Stimulated activated CD4-positive, alpha-beta T cell treated with anti-CD3 and anti-CD28 coated beads, Interleukin-2, amount 100 ng/mL, for 4 hours (primary cell): ENCODE data around the gene ZSCAN20.

Experiments
- DNase-seq: peaks from one replicate; pipeline ENCODE4 v3.0.0-alpha.2; 2020; ENCODE audit warnings: low read depth

Gene ZSCAN20

DNA sequence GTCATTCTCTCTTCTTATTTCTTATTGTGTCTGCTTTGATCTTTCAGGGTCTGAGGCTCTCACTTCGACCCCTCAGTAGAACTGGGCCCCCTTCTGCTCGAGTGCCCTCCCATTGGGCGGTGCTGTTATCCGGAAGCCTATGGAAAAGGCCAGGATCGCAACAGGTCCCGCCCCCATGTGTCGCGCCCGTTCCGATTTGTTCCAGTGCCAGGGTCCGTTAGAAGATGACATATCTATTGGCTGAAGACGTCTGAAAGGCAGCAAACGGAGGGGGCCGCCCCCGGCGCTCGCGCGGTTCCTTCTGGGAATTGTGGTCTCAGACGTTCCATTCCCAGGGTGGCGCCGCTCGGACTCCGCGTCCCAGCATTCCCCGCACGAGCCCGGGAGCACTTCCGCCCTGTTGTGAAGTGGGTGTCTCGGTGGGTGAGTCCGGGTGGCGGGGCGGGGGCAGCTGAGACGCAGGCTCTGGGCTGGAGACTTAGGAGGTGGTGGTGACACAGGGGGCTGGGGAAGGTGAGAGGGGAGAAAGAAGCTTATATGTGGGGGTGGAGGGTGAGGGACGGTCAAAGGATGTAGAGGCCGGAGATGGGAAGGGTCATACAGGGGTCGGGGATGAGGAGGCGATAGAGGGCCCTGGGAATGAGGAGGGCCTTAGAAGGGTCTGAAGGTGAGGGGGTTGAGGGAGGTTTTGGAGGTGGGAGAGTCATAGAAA, at the start of gene ZSCAN20:
Gene ZSCAN20, plus strand, starts transcription at position 377 of the 712 bp plus-strand sequence. CDS start 6,644 bp downstream, outside the sequence.
- DNase-seq, result peak; percentile 77

DNA sequence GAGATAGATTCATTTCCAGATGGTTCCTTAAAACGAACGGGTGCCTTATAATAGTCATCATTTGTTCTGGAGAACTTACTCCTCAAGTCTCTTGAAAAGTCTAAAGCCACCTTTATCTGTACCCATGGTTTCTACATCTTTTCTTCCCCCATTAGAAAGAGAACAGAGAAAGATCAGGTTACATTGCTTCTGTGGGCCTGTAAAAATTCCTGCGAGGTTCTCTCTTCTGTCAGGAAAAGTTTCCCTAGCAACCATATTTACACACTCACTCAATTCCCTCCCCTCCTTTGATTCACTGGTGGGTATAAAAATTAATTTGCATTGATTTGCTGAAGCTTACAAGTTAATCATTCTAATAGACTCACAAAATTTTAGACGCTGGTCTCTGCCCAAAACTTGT, 48.2 kb upstream of the ZSCAN20 start:
- DNase-seq, result no peak

DNA sequence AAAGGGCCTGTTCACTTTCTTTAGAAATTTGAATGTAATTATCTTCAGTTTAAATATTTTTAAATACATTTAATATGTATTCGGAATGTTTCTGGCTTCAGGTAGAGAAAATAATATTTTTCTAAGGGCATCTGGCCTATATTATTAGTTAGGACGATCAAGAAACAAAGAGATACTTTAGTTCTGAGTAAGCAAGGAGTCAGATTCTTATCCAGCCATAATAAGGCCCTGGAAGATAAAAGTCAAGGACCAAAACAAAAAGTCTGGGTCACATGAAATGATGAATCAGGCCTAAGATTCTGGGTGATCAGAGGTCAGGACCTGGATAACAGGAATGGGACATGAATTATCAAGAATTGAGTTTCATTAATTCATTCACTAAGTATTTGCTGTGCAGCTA, 47.8 kb upstream of the ZSCAN20 start:
- DNase-seq, result no peak

DNA sequence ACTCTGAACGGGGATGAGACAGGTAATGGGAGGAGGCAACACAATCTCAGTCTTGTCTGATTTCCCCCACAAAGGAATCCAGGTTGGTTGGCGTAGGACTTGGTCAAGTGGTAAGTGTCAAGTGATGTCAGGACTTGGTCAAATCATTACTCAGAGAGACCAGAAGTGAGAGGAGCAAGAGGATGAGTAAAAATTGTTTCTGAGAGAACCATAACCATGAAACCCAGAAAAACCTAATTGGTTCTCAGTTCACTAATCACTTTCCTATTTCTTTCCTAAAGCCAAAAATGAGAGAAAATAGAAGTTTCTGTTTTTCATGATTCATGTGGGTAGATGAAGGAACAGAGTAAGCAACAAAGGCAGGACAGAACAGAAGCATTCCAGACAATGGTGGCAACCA, 46.5 kb upstream of the ZSCAN20 start:
- DNase-seq, result no peak

DNA sequence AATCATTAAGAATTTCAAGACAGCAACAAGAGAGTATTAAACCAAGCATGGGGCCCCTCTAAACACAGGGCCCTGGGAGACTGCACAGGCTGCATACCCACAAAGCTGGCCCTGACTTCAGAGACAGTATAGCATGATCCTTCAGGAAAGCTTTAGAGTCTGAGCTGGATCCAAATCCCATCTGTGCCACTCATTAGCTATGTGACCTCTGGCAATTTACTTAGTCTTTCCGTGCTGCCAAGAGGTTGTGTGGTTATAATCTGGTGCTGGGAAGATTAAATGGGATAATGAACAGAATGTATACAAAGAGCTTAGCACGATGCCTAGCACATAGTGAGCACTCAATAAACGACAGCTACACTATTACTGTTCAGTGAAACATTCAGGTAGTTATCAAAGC, 45.5 kb upstream of the ZSCAN20 start:
- DNase-seq, result no peak

DNA sequence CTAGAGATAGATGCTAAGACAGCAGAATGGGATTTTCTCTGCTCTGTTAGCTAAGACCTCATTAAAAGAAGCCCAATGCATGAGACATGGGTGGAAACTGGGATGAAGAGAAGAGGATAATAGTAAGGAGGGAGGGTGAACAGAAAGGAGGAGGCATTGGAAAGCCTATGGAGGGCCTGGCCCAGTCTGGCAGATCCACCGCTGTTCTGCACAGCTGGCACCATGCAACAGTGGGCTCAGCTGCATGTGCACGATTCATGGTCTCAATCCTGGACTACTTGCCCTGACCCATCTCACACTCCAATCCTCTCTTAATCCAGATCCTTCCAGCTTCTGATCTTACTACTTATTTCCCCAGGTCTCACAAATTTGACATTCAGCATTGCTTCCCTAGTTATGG, 43.8 kb upstream of the ZSCAN20 start:
- DNase-seq, result no peak

DNA sequence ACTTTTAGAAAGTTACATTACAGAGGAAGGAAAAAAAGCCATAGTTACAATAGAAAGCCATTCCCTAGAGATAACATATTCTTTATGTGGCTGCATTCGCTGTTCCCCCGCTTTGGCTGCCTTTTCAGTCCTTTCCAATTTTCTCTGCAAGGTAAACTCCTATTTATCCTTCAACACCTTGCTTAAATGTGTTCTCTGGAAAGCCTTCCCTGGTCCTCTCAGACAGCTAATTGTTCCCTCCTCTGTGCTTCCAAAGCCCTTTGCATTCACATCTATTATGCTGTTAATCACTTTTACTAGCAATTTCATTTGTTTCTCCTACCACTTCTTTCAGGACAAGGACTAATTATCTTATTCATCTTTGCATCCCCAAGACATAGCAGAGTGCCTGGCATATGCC, 43.1 kb upstream of the ZSCAN20 start:
- DNase-seq, result no peak

DNA sequence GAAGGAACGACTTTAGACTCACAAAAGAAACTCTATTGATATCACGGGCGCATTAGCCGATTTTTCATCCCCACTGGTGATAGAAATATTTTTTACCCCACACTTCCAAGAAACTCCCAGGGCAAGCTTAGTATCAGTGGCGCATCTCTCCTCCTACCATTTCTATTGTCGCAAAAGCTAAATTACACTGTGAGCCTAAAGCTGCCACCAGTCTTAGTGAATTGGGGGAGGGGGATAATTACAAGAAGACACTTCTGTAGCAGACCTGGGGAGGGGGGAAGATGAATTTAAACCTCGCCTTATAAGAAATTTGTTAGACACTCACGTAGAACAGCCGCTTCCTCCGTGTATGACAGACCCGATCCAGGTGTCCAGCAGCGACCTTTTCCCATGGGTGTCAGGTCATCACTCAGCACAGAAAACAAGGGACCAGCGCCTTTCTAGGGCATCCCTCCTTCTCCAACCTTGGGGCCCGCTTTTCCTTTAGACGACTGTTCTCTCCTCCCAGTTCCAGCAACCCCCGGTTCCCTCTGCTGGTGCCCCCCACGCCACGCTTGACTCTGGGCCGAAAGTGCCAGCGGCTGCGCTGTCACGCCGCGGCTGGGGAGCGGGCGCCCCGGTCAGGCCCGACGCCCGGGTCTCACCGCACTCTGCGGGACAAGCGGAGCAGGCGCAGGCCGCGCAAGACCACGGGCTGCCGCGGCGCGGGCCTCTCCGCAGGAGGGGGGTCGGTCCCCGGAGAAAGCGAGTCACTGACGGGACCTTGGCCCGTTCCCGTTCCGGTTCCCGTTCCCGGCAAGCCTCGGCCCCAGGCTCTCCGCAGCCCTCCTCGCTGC, 42.4 kb upstream of the ZSCAN20 start:
- no peak for DNase-seq

DNA sequence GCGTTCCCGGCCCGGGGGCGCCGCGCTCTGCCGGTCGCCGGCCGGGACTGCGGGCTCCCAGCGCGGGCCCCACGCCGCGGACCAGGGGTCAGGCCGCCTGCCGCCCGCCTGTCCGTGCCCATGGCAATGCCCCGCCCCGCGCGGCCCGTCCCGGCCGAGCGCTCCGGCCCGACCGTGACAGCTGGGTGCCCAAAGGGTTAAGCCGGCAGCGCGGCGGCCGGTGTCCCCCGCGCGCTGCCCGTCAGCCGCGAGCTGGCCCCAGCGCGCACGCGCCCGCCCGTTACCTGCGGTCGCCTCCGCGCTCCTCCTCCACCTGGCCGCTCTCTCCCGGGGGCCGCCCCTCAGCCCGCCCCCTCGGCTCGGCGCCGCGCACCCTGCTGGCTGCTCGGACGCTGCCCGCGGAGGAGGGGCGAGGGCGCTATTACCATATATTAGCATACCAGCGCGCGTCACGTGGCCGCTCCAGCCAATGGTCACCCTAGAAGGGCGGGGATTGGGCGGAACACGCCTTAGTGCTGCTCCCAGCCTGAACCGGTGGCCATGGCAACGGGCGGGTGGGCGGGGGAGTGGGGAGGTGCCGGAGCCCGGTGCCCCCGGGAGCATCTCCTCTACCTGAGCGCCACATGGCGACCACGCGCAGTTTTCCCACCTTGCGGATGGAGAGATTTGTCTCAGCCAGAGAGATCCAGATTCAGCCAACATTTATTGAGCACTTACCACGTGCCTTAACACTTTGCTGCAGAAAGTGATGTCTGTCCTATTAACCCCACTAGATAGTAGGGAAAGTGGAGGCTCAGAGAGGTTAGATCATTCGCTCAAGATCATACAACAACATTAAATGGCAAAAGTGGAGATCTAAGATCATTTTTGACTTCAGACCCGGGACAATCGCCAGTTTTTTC, 41.5 kb upstream of the ZSCAN20 start, which contains the start of gene PHC2:
Gene PHC2, minus strand, starts transcription at position 404 of the 902 bp plus-strand sequence. CDS start 55,556 bp downstream, outside the sequence.
- peak; percentile 93 for DNase-seq

DNA sequence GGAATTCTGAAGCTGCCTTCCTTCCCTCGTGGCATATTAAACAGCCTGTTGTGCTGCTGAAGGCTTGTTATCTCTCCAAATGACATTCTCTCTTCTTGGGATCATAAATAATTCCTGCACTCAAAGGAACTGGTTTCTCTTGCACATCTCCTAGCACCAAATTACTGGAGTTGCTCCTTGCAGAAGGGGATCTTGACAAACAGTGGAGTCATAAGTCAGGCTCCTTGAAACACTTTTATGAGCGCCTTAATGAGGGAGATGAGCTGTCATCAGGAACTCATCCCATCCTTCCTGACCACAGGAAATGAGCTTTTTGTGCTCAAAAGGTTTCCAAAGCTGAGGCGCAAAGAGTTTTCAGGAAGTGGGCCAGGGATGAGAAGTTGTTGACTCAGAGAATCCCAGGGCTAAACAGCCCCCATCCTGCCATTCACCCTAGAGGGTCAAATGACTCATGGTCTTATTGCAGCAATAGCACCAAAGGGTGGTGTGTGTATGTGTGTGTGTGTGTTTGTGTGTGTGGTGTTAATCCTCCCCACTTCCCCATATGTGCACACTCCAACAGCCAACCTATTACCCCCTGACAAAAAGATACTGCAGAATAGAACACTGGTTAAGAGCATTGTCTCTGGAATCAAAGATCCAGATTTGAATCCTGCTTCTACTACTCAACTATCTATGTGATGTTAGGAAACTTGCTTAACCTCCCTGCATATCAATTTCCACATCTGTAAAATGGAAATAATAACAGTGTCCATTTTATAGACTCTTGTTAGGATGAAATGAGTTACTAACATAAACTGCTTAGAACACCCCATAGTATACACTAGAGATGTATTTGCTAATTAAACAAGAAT, 38.7 kb upstream of the ZSCAN20 start:
- no peak for DNase-seq

DNA sequence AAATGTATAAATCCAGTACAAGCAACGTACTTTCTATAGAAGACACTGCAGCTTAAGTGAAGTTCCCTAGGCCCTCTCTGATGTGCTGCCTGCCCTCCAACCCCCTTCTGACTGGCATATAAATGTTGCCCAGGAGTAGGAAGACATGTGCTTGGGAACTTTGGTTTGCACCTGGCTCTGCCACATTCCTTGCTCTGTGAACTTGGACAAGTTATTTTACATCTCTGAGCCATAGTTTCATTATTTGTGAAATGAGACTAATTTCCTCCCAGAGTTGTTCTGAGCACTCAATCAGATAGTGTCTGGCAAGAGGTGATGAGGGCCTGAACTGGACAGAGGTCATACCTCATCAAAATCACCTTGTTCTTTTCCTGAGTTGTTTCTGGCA, 38.1 kb upstream of the ZSCAN20 start:
- no peak for DNase-seq

DNA sequence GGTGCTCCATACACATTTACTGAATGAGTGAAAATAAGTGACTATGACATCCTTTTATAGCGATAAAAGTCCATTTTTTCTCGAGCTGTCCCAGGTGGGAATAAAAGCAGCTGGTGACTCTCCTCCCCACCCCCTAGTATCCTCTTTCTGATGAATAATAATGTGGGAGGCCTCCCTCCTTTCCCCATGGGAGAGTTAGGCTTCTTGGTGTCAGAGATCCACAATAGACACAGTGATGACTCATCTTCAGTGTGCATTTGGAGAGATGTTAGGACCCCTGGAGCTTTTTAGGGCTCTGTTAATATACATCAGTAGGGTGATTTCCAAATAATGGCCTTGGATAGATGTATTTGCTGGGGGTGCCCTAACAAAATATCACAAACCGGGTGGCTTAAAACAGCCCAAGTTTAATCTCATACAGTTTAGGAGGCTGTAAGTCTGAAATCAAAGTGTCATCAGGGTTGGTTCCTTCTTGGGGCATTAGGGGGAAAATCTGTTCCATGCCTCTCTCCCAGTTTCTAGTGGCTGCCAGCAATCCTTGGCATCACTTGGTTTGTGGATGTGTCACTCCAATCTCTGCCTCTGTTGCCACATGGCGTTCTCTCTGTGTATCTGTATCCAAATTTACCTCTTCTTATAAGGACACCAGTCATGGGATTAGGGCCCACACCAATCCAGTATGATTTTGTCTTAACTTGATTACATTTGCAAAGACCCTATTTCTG, 37.2 kb upstream of the ZSCAN20 start:
- DNase-seq, result no peak

DNA sequence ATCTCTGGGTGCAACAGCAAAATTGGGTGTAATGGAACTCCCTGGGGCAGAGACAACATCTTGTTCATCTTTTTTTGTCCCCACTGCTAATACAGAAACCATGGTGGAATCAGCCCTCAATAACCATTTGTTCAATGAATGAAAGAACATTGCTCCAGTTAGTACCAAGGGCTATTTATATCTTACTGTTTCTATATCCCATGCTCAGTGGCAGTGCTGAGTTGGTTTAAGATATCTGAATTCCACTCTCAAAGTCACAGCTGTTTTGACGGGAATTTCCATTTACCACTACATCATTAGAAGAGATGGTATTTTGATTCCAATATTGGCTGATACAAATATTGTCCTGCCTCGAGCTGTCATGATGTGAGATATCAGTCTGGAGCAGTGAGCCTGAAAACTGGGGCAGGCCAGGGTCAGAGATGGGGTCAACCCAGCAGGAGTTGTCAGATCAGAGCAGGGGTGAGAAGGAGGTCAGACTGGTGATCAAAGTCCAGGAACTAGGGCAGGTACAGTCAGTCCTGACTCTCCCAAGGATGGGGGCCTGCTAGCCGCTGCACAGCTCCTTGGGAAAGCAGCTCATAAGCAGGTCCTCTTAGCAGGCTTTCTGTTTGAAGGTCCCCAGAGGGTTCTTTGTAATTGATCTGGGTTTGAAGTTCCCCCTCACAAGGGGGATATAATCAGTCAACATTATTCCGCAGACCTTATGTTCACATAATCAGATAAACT, 35.7 kb upstream of the ZSCAN20 start:
- DNase-seq, result no peak

DNA sequence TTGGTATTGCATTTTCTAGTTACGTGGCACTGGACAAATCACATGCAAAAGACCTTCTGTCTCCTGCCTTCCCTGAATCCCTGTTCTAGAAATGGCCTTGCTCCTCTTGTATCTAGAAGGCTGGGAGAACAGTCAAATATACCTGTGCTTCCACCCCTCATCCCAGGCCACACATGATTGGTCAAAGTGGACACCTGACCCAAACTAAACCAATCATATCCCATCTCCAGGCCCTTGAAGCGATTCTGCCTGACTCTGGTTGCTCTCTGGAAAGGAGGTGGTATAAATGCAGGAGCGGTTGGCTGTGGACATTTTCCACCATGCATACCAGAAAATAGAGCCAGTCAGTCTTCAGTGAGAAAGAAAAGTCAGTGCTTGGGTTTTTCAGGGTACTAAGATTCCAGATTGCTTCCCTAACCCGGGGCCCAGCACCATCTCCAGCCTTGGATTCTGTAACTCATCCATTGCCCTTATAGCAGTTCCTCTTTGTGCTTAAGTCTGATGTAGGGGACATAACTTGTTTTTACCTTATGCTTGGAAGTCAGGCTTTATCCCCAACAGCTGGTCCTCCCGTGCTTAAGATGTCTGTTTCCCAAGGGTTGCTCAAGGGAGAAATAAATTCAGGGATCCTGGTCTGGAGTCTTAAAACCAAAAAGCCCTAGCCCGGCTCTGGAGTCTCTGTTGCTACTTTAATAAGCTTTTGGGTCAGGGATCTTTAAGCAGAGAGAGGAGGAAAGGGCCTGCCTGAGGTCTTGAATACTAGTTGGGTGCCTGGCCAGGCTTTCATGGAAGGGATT, 33.9 kb upstream of the ZSCAN20 start:
- DNase-seq, result no peak

DNA sequence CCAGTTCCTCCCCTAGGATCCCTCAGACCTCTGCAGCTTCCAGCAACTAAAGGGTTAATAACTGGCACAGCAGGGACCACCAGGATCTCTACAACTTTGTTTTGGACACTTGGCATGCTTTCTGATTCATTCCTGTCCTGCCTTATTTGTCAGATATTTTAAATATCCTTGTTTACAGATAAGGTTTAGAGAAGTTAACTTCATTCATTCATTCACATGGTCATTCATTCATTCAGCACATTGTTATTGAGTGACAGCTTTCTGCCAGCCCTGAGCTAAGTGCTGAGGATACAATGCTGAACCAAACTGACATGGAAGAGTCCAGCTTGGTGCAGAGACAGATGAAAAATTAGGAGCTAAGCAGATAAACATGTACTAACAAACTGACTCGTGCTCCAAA, 32.8 kb upstream of the ZSCAN20 start:
- DNase-seq, result no peak

DNA sequence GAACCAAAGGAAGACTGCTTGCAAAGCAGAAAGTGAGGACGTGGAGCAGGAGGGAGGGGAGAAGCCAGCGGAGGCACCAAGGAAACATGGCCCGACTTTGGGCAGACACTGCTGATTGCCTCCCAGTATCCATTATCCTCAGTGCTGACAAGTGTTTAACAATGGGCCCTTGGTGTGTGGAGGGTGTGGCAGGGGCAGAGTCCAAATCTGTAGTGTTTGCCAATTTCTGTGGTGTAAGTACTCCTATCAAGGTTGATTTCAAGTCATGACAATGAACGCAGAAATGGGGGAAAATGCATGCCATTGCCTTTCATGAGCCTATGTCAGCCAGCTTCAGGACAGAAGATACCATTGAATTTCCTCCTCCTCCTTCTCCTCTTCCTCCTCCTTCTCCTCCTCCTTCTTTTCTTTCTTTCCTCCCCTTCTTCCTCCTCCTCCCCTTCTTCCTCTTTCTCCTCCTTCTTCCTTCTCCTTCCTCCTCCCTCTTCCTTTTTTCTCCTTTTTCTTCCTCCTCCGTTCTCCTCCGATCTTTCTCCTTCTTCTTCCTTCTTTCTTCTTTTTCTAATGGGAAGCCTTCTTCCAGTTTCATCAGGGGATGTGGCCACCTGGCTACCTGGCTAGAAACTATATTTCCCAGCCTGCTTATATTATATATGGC, 31.2 kb upstream of the ZSCAN20 start:
- DNase-seq, result no peak

DNA sequence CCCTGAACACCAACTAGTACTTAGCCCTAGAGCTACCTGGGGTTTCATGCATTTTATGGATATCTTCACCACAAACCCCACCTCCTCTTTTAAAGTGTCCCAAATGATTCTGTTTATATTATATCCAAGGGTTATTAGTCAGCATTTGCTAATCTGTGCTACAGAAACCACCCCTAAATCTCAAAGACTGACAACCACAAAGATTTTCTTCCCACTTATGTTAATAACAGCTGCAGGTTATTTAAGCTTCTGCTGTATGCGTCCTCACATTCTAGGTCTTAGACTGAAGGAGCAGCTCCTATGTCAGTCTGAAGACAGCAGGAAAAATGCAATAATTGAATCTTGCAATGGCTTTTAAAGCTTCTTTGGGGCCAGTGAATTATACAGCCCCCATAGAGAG, 30.3 kb upstream of the ZSCAN20 start:
- DNase-seq, result no peak

DNA sequence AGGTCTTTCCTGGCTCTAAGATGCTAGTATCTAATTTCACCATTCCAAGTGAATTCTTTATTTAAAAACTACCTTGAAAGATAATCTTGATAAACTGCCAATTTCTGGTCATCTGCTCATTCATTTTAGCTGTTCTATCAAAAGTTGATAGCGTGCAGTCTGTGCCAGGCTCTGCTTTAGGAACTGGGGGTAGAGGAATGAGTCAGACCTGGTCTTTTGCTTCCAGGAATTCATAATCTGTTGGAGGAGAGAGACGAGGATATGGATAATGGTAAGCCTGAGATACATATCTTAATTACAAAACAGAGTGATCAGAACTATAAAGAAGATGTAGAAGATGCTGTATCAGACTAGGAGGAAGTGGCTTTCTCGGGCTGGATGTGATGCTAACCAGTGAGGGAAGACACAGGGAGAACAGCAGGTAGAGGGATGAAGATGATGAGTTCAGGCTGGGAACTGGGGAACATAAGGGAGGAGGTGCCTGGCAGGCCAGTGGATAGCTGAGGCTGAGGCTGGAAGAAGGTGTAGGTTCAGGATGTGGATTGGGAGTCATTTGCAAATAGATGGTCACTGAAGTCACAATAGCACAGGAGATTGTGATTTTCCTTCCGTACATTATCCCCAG, 29.3 kb upstream of the ZSCAN20 start:
- DNase-seq, result no peak
